HEK293 (cell line): Measurements from ENCODE around the gene RNF169.

ENCODE experiments used
- CTCF ChIA-PET: fragments of 350-600 bp; formaldehyde crosslinking; extraction: SDS; loops from one replicate; lab custom pipeline; 2021; ENCODE audit warnings: antibody characterized with exemption; lab: Yijun Ruan, JAX
- POLR2A ChIA-PET: fragments of 300-600 bp; formaldehyde crosslinking; extraction: SDS; loops from one replicate; lab custom pipeline; 2020; ENCODE audit warnings: antibody characterized with exemption, inconsistent platforms; lab: Yijun Ruan, JAX
- H3K27ac ChIP-seq: fragments of 200-500 bp; sonication (Bioruptor generic); 2 replicates; pipeline ENCODE4 v1.5.1; 2014; ENCODE audit warnings: low read depth, low read length, control low read depth, inconsistent platforms; ENCODE audit errors: extremely low read depth
- H3K36me3 ChIP-seq, 2 experiments: fragments of 200-500 bp in 1 of 2; sonication (Bioruptor generic) in 1 of 2; 1 replicate in 1 of 2; 2 replicates in 1 of 2; pipeline ENCODE4 v1.5.1; 2014 to 2017; ENCODE audit warnings: inconsistent platforms in 2 of 2, low read length in 2 of 2; ENCODE audit not compliant: control insufficient read depth in 2 of 2, insufficient read depth in 1 of 2
- H3K4me1 ChIP-seq: fragments of 200-500 bp; sonication (Bioruptor generic); 2 replicates; pipeline ENCODE4 v1.5.1; 2014; ENCODE audit warnings: mild to moderate bottlenecking, low read length, inconsistent platforms; ENCODE audit not compliant: control insufficient read depth, insufficient read depth
- H3K4me3 ChIP-seq: 2 replicates; pipeline ENCODE4 v1.5.1; 2011; ENCODE audit warnings: low read depth, mild to moderate bottlenecking, control low read depth, low read length, moderate library complexity
- H3K9me3 ChIP-seq: fragments of 200-500 bp; sonication (Bioruptor generic); 2 replicates; pipeline ENCODE4 v1.5.1; 2014; ENCODE audit warnings: low read depth, low read length, inconsistent platforms; ENCODE audit not compliant: control insufficient read depth, insufficient read depth
- ELK4 ChIP-seq: IDR thresholded peaks from 2 replicates; pipeline ENCODE4 v1.6.1; 2011; ENCODE audit warnings: mild to moderate bottlenecking, low read depth, low read length, borderline replicate concordance
- RBAK ChIP-seq: fragments of 450-650 bp; formaldehyde crosslinking; IDR thresholded peaks from 2 replicates; pipeline ENCODE4 v1.5.1; 2016; ENCODE audit warnings: missing biosample characterization, missing genetic modification characterization
- REPIN1 ChIP-seq: fragments of 450-650 bp; formaldehyde crosslinking; IDR thresholded peaks from 2 replicates; pipeline ENCODE4 v1.5.1; 2017; ENCODE audit warnings: missing biosample characterization, missing genetic modification characterization, low read depth
- SP2 ChIP-seq: fragments of 450-650 bp; formaldehyde crosslinking; IDR thresholded peaks from 2 replicates; pipeline ENCODE4 v1.5.1; 2016; ENCODE audit warnings: missing biosample characterization, missing genetic modification characterization
- ZBTB21 ChIP-seq: fragments of 450-650 bp; formaldehyde crosslinking; IDR thresholded peaks from 2 replicates; pipeline ENCODE4 v1.5.1; 2017; ENCODE audit warnings: missing biosample characterization, missing genetic modification characterization
- ZBTB48 ChIP-seq: fragments of 450-650 bp; formaldehyde crosslinking; IDR thresholded peaks from 2 replicates; pipeline ENCODE4 v1.5.1; 2016; ENCODE audit warnings: missing biosample characterization, missing genetic modification characterization
- ZNF10 ChIP-seq: fragments of 450-650 bp; formaldehyde crosslinking; IDR thresholded peaks from 2 replicates; pipeline ENCODE4 v1.5.1; 2017; ENCODE audit warnings: missing biosample characterization, missing genetic modification characterization
- ZNF146 ChIP-seq: fragments of 450-650 bp; formaldehyde crosslinking; IDR thresholded peaks from 2 replicates; pipeline ENCODE4 v1.5.1; 2016; ENCODE audit warnings: missing biosample characterization, missing genetic modification characterization
- ZNF2 ChIP-seq: fragments of 450-650 bp; formaldehyde crosslinking; IDR thresholded peaks from 2 replicates; pipeline ENCODE4 v1.5.1; 2016; ENCODE audit warnings: missing biosample characterization, missing genetic modification characterization
- ZNF23 ChIP-seq: fragments of 450-650 bp; formaldehyde crosslinking; IDR thresholded peaks from 2 replicates; pipeline ENCODE4 v1.5.1; 2016; ENCODE audit warnings: missing biosample characterization, missing genetic modification characterization, borderline replicate concordance
- ZNF311 ChIP-seq: fragments of 450-650 bp; formaldehyde crosslinking; IDR thresholded peaks from 2 replicates; pipeline ENCODE4 v1.5.1; 2017; ENCODE audit warnings: missing biosample characterization, missing genetic modification characterization, borderline replicate concordance
- ZNF335 ChIP-seq: fragments of 450-650 bp; formaldehyde crosslinking; conservative IDR thresholded peaks from 2 replicates; pipeline ENCODE4 v1.5.1; 2016; ENCODE audit warnings: missing biosample characterization, missing genetic modification characterization
- ZNF354C ChIP-seq: fragments of 450-650 bp; formaldehyde crosslinking; IDR thresholded peaks from 2 replicates; pipeline ENCODE4 v1.5.1; 2016; ENCODE audit warnings: missing biosample characterization, missing genetic modification characterization, low read depth, borderline replicate concordance
- ZNF501 ChIP-seq: fragments of 450-650 bp; formaldehyde crosslinking; IDR thresholded peaks from 2 replicates; pipeline ENCODE4 v1.5.1; 2016; ENCODE audit warnings: missing biosample characterization, missing genetic modification characterization
- ZNF645 ChIP-seq: fragments of 450-650 bp; formaldehyde crosslinking; IDR thresholded peaks from 2 replicates; pipeline ENCODE4; 2016; ENCODE audit warnings: missing biosample characterization, missing genetic modification characterization
- ZSCAN5A ChIP-seq: fragments of 450-650 bp; formaldehyde crosslinking; IDR thresholded peaks from 2 replicates; pipeline ENCODE4 v1.5.1; 2016; ENCODE audit warnings: missing biosample characterization, missing genetic modification characterization
- TF ChIP-seq, protein P1 (sequence below): fragments of 450-650 bp; formaldehyde crosslinking; IDR thresholded peaks from 2 replicates; pipeline ENCODE4 v1.5.1; 2016; ENCODE audit warnings: missing biosample characterization, missing genetic modification characterization
- TF ChIP-seq, protein P2 (sequence below): fragments of 450-650 bp; formaldehyde crosslinking; IDR thresholded peaks from 2 replicates; pipeline ENCODE4 v1.5.1; 2016; ENCODE audit warnings: missing biosample characterization, missing genetic modification characterization
- TF ChIP-seq, protein P3 (sequence below): fragments of 450-650 bp; formaldehyde crosslinking; IDR thresholded peaks from 2 replicates; pipeline ENCODE4 v1.5.1; 2016; ENCODE audit warnings: missing biosample characterization, missing genetic modification characterization

RNF169 gene

DNA sequence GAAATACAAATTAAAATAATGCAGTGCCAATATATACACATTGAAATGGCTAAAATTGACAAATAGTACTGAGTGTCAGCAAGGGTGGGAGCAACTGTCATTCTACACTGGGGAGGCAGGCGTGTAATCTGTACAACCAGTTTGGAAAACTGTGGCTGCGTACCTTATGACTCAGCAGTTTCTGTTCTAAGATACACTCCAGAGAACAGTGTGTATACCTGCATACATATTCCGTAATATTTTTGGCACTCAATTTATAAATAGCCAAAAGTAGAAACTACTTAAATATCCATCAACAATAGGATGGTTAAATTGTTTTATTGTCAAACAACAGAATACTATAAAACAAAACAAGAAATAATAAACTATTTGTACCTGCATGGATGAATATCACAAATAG is 57.6 kb downstream of the RNF169 start:
- no peaks in the 10 kb centered on the region for H3K4me1 ChIP-seq
- H3K27ac ChIP-seq: no peak overlapping the region
- CTCF ChIA-PET: no interaction called here
- TF ChIP-seq ZBTB21 (tag by site-specific recombination) (no peak), RBAK (tag by site-specific recombination) (no peak), ZSCAN5A (tag by site-specific recombination) (no peak), ZNF311 (tag by site-specific recombination) (no peak), ZNF335 (tag by site-specific recombination) (no peak), ZNF501 (tag by site-specific recombination) (no peak), ZNF10 (tag by site-specific recombination) (no peak), ELK4 (no peak), ZNF23 (tag by site-specific recombination) (no peak), REPIN1 (tag by site-specific recombination) (no peak), ZBTB48 (tag by site-specific recombination) (no peak)
- TF ChIP-seq, protein P1, sequence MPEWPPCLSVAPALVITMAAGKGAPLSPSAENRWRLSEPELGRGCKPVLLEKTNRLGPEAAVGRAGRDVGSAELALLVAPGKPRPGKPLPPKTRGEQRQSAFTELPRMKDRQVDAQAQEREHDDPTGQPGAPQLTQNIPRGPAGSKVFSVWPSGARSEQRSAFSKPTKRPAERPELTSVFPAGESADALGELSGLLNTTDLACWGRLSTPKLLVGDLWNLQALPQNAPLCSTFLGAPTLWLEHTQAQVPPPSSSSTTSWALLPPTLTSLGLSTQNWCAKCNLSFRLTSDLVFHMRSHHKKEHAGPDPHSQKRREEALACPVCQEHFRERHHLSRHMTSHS (tag by site-specific recombination): no peak
- TF ChIP-seq, protein P2, sequence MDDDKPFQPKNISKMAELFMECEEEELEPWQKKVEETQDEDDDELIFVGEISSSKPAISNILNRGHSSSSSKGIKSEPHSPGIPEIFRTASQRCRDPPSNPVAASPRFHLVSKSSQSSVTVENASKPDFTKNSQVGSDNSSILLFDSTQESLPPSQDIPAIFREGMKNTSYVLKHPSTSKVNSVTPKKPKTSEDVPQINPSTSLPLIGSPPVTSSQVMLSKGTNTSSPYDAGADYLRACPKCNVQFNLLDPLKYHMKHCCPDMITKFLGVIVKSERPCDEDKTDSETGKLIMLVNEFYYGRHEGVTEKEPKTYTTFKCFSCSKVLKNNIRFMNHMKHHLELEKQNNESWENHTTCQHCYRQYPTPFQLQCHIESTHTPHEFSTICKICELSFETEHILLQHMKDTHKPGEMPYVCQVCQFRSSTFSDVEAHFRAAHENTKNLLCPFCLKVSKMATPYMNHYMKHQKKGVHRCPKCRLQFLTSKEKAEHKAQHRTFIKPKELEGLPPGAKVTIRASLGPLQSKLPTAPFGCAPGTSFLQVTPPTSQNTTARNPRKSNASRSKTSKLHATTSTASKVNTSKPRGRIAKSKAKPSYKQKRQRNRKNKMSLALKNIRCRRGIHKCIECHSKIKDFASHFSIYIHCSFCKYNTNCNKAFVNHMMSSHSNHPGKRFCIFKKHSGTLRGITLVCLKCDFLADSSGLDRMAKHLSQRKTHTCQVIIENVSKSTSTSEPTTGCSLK (tag by site-specific recombination): no peak
- TF ChIP-seq, all 188 proteins: peak for 0
- Histone ChIP-seq H3K36me3 (peaks cover 0 to 7% of the 10 kb centered on the region in 2 experiments; a peak in 1 of 3 replicates), H3K9me3 (no peaks in the 10 kb centered on the region), H3K4me3 (no peak overlapping the region)
- POLR2A ChIA-PET: no interaction called here

DNA sequence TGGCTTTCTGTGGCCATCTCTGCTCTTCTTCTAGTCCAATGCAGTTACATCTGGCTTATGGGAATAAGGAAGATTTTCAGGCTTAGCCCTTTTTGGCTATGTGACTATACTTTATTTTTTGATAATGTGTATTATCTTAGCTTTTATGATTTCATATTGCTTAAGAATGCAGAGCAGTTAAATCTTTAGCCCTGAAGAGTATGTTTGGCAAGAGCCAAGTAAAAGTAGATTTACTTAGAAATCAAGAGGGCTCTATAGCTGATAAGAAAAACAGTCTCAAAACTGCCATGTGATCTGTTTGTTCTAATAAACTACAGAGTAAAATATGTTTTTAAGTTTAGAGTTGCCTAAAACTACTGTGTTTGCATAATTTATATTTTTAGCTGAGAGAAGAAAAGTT is 61.2 kb downstream of the RNF169 start:
- no peak for TF ChIP-seq ZNF146 (tag by site-specific recombination)
- TF ChIP-seq ZNF645 (tag by site-specific recombination): no peak
- TF ChIP-seq SP2 (tag by site-specific recombination): no peak
- no peak for TF ChIP-seq ZNF2 (tag by site-specific recombination)
- no peak for TF ChIP-seq ZNF501 (tag by site-specific recombination)
- TF ChIP-seq ZNF354C (tag by site-specific recombination): no peak
- TF ChIP-seq, protein P3, sequence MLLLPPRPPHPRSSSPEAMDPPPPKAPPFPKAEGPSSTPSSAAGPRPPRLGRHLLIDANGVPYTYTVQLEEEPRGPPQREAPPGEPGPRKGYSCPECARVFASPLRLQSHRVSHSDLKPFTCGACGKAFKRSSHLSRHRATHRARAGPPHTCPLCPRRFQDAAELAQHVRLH (tag by site-specific recombination): no peak
- Histone ChIP-seq H3K4me3 (no peak overlapping the region), H3K36me3 (peaks cover 0 to 16% of the 10 kb centered on the region in 2 experiments; a peak in 2 of 3 replicates), H3K27ac (no peak overlapping the region), H3K4me1 (no peaks in the 10 kb centered on the region), H3K9me3 (no peaks in the 10 kb centered on the region)
- CTCF ChIA-PET: no interaction called here
- POLR2A ChIA-PET: no interaction called here
